ENCODE data around the gene PIBF1. TPM values are rescaled to one million over a fixed set of nuclear protein-coding genes. Genes with fewer than 3 reads are reported as not detected.

Gene PIBF1
- total and polyA plus RNA-seq, 4 donors, result 3.1 to 18.3 (median 6.5) TPM

DNA sequence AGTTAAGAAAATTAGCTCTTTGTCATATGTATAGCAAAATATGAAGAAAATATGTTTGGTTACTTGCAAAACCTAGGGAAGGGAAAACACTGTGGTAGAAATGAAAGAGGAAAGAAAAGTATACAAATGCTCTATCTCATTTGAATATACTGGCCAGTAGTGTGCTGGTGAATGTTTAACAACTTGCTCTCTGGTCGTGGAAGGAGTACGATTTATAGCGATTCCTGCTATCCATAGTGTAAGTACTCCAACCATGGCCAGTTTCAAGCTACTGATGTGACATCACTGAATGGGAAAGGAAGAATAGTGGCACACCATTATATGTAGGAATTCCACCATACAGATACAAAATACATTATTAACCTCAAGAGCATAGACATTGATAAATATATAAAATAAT is 44.9 kb upstream of the PIBF1 start:
- no peaks in the 10 kb centered on the region for H3K9me3 ChIP-seq (ENCODE audit: control insufficient read depth in 4 of 4, low read length in 3 of 4)
- H3K27ac ChIP-seq (ENCODE audit: low read depth in 1 of 2, low read length in 2 of 2), result no peak overlapping the region
- peaks cover 0 to 7% (median 0%) of the 10 kb centered on the region in 4 donors for H3K36me3 ChIP-seq (ENCODE audit: control insufficient read depth in 4 of 4, insufficient read depth in 3 of 4, low read depth in 1 of 4, low read length in 3 of 4)
- H3K4me3 ChIP-seq (ENCODE audit: low read depth in 1 of 3, low read length in 3 of 3), result no peak overlapping the region
- 78% methylated on average over 3 of the region's 3 CpGs for WGBS
- H3K27me3 ChIP-seq (ENCODE audit: control insufficient read depth in 4 of 4, insufficient read depth in 4 of 4, low read length in 3 of 4), result no peaks in the 10 kb centered on the region
- H3K9ac ChIP-seq (ENCODE audit: low read depth in 1 of 2, low read length in 2 of 2), result no peak overlapping the region
- TF ChIP-seq FOXA1 (IDR thresholded peaks at IDR 0.05), result no peak
- TF ChIP-seq ATF3 (IDR thresholded peaks at IDR 0.05), result no peak
- TF ChIP-seq ZBTB33 (IDR thresholded peaks at IDR 0.05), result no peak
- TF ChIP-seq HNF4A (conservative IDR thresholded peaks at IDR 0.05), result no peak
- TF ChIP-seq TAF1 (conservative IDR thresholded peaks at IDR 0.05), result no peak
- TF ChIP-seq REST (IDR thresholded peaks at IDR 0.05), result no peak
- TF ChIP-seq NR2F2 (IDR thresholded peaks at IDR 0.05), result no peak
- no peak for TF ChIP-seq EGR1 (IDR thresholded peaks at IDR 0.05; ENCODE audit: low read depth in 2 of 2)
- no peaks in the 10 kb centered on the region for H3K4me1 ChIP-seq (ENCODE audit: control insufficient read depth in 4 of 4, insufficient read depth in 4 of 4, low read length in 3 of 4)
- DNase-seq (ENCODE audit: low spot score), result no peak

- Histone ChIP-seq H3K4me1 (ENCODE audit: control insufficient read depth in 4 of 4, insufficient read depth in 4 of 4, low read length in 3 of 4) (no peaks in the 10 kb centered on the region), H3K27ac (ENCODE audit: low read depth in 1 of 2, low read length in 2 of 2) (no peak overlapping the region), H3K9ac (ENCODE audit: low read depth in 1 of 2, low read length in 2 of 2) (no peak overlapping the region), H3K27me3 (ENCODE audit: control insufficient read depth in 4 of 4, insufficient read depth in 4 of 4, low read length in 3 of 4) (no peaks in the 10 kb centered on the region), H3K9me3 (ENCODE audit: control insufficient read depth in 4 of 4, low read length in 3 of 4) (no peaks in the 10 kb centered on the region), H3K4me3 (ENCODE audit: low read depth in 1 of 3, low read length in 3 of 3) (no peak overlapping the region), H3K36me3 (ENCODE audit: control insufficient read depth in 4 of 4, insufficient read depth in 3 of 4, low read depth in 1 of 4, low read length in 3 of 4) (peaks cover 0 to 8% (median under 1%) of the 10 kb centered on the region in 4 donors)
- no peak for TF ChIP-seq JUND (IDR thresholded peaks at IDR 0.05)
- no peak for TF ChIP-seq HNF4G (IDR thresholded peaks at IDR 0.05)
- no peak for TF ChIP-seq HNF4A (conservative IDR thresholded peaks at IDR 0.05)
- TF ChIP-seq, protein P1, sequence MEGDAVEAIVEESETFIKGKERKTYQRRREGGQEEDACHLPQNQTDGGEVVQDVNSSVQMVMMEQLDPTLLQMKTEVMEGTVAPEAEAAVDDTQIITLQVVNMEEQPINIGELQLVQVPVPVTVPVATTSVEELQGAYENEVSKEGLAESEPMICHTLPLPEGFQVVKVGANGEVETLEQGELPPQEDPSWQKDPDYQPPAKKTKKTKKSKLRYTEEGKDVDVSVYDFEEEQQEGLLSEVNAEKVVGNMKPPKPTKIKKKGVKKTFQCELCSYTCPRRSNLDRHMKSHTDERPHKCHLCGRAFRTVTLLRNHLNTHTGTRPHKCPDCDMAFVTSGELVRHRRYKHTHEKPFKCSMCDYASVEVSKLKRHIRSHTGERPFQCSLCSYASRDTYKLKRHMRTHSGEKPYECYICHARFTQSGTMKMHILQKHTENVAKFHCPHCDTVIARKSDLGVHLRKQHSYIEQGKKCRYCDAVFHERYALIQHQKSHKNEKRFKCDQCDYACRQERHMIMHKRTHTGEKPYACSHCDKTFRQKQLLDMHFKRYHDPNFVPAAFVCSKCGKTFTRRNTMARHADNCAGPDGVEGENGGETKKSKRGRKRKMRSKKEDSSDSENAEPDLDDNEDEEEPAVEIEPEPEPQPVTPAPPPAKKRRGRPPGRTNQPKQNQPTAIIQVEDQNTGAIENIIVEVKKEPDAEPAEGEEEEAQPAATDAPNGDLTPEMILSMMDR (IDR thresholded peaks at IDR 0.05; ENCODE audit: low read depth, low read length, missing input control), result no peak
- TF ChIP-seq FOXA2 (IDR thresholded peaks at IDR 0.05), result no peak
- no peak for TF ChIP-seq REST (IDR thresholded peaks at IDR 0.05)
- TF ChIP-seq FOXA1 (IDR thresholded peaks at IDR 0.05), result no peak
- no peak for TF ChIP-seq GABPA (IDR thresholded peaks at IDR 0.05 in 1 of 2, conservative IDR thresholded peaks at IDR 0.05 in 1 of 2)
- no peak for TF ChIP-seq MAX (IDR thresholded peaks at IDR 0.05)
- TF ChIP-seq YY1 (IDR thresholded peaks at IDR 0.05), result no peak
- TF ChIP-seq SP1 (IDR thresholded peaks at IDR 0.05), result no peak
- WGBS, result 93% methylated on average over 1 of the region's 1 CpG
- no peak for DNase-seq (ENCODE audit: low spot score)
Measured at GRCh38 chr13:72740015-72740414, 41.9 kb upstream of the PIBF1 start.
